GM19239 (cell line): ENCODE measurements around the gene POU2AF1.

Source experiments
- DNase-seq: peaks from one replicate; pipeline ENCODE4 v3.0.0; 2011; ENCODE audit warnings: low spot score; ENCODE audit not compliant: insufficient read length
- FAIRE-seq: peaks from 2 replicates; lab custom pipeline; 2011; peaks lifted over from hg19 to GRCh38; lab: Jason Lieb, UNC

POU2AF1 gene

GRCh38 chr11:111378861-111379601 is at the start of gene POU2AF1:
POU2AF1 (minus strand) TSS chr11:111379275; CDS start chr11:111379177, 98 bp downstream.
- peak; percentile 96 for FAIRE-seq
- peak; percentile 35 for DNase-seq

- DNase-seq (no peak), FAIRE-seq (no peak)
These were observed 49.2 kb upstream of the POU2AF1 start for GRCh38 chr11:111428113-111428876.

GRCh38 chr11:111427471-111427912 is 48.4 kb upstream of the POU2AF1 start:
- FAIRE-seq (no peak), DNase-seq (no peak)

- DNase-seq, result no peak
- no peak for FAIRE-seq
These were observed 47.5 kb upstream of the POU2AF1 start for GRCh38 chr11:111426617-111427016.

GRCh38 chr11:111423250-111423615 is 44.2 kb upstream of the POU2AF1 start:
- DNase-seq (no peak), FAIRE-seq (no peak)

GRCh38 chr11:111422494-111423249 is 43.6 kb upstream of the POU2AF1 start:
- no peak for DNase-seq

GRCh38 chr11:111421251-111421650 is 42.2 kb upstream of the POU2AF1 start:
- peak; percentile 93 for FAIRE-seq

More at GRCh38 chr11:111422494-111423249, 43.6 kb upstream of the POU2AF1 start:
- FAIRE-seq, result peak; percentile 80

GRCh38 chr11:111419641-111420327 is 40.7 kb upstream of the POU2AF1 start:
- FAIRE-seq (no peak), DNase-seq (no peak)

More at GRCh38 chr11:111421251-111421650, 42.2 kb upstream of the POU2AF1 start:
- DNase-seq, result no peak

- FAIRE-seq, result no peak
These were observed 40.1 kb upstream of the POU2AF1 start for GRCh38 chr11:111419181-111419580.

GRCh38 chr11:111418436-111418787 is 39.3 kb upstream of the POU2AF1 start:
- DNase-seq (no peak), FAIRE-seq (no peak)

More at GRCh38 chr11:111419181-111419580, 40.1 kb upstream of the POU2AF1 start:
- DNase-seq, result no peak

GRCh38 chr11:111417766-111418435 is 38.8 kb upstream of the POU2AF1 start:
- FAIRE-seq, result no peak
- no peak for DNase-seq

GRCh38 chr11:111417011-111417765 is 38.1 kb upstream of the POU2AF1 start:
- DNase-seq (no peak), FAIRE-seq (peak; percentile 100)

- FAIRE-seq (peak; percentile 97), DNase-seq (no peak)
These were observed 37.3 kb upstream of the POU2AF1 start for GRCh38 chr11:111416231-111416960.

GRCh38 chr11:111414936-111415335 is 35.9 kb upstream of the POU2AF1 start:
- no peak for DNase-seq
- no peak for FAIRE-seq

GRCh38 chr11:111414267-111414931 is 35.3 kb upstream of the POU2AF1 start:
- no peak for DNase-seq
- peak; percentile 100 for FAIRE-seq

GRCh38 chr11:111413849-111414248 is 34.8 kb upstream of the POU2AF1 start:
- FAIRE-seq, result no peak

GRCh38 chr11:111412293-111412692 is 33.2 kb upstream of the POU2AF1 start:
- FAIRE-seq (no peak), DNase-seq (no peak)

More at GRCh38 chr11:111413849-111414248, 34.8 kb upstream of the POU2AF1 start:
- DNase-seq, result no peak

GRCh38 chr11:111411456-111411855 is 32.4 kb upstream of the POU2AF1 start:
- no peak for FAIRE-seq

More at GRCh38 chr11:111411456-111411855, 32.4 kb upstream of the POU2AF1 start:
- no peak for DNase-seq
